ENCODE results near the gene DGUOK. TPM values are rescaled to one million over a fixed set of nuclear protein-coding genes. Genes with fewer than 3 reads are reported as not detected.

DGUOK gene
- total RNA-seq, 2 donors from 2014 or later, result 55.0 to 56.3 TPM

DNA sequence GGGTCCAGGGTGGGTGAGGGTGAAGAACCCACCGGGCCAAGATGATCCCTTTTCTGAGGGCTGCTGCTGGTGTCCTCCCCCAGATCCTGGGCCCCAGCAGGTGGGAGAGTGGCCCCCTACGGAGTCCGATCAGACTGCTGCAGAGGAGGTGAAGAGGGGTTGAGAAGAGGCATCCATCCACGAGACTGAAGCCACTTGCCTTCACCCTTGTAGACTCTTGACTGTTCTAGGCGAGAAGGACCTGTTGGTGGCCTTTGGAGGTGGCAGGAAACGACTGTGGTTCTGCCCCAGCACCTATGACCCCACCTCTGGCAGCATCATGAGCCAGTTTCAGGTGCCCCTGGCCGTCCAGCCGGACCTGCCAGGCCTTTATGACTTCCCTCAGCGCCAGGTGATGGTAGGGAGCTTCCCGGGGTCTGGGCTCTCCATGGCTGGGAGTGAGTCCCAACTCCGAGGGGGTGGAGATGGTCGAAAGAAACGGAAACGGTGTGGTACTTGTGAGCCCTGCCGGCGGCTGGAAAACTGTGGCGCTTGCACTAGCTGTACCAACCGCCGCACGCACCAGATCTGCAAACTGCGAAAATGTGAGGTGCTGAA, 59.5 kb downstream of the DGUOK start:
- H3K4me1 ChIP-seq, result peaks cover 35% of the 10 kb centered on the region
- H3K36me3 ChIP-seq, result no peaks in the 10 kb centered on the region
- peak overlapping the region; percentile 52 for H3K4me3 ChIP-seq
- H3K27ac ChIP-seq, result peak overlapping the region; percentile 76
- no peak for DNase-seq
- no peak for TF ChIP-seq CTCF (IDR thresholded peaks at IDR 0.05)
- H3K9me3 ChIP-seq, result no peaks in the 10 kb centered on the region
- intact Hi-C loops (cut with DNase I), result loop anchor here (10.0 kb wide), 1 partner anchor 161 kb away; the partner anchor contains the start of gene STAMBP
- H3K27me3 ChIP-seq, result no peaks in the 10 kb centered on the region
- peak overlapping the region; percentile 74 to 80 for H3K9ac ChIP-seq (ENCODE audit: low read depth in 2 of 2, low read length in 2 of 2)

- H3K9me3 ChIP-seq, result no peaks in the 10 kb centered on the region
- H3K4me1 ChIP-seq, result peaks cover 28% of the 10 kb centered on the region
- H3K36me3 ChIP-seq, result no peaks in the 10 kb centered on the region
- H3K9ac ChIP-seq (ENCODE audit: low read depth in 2 of 2, low read length in 2 of 2), result peak overlapping the region in 1 of 2 donors; percentile 80
- DNase-seq, result peak; percentile 67
- H3K4me3 ChIP-seq, result peak overlapping the region; percentile 7
- peak; percentile 24 for TF ChIP-seq CTCF (IDR thresholded peaks at IDR 0.05)
- intact Hi-C loops (cut with DNase I), result loop anchor here (10.0 kb wide), 1 partner anchor 163 kb away; the partner anchor contains the start of gene STAMBP
- no peaks in the 10 kb centered on the region for H3K27me3 ChIP-seq
- no peak overlapping the region for H3K27ac ChIP-seq
These were observed 60.6 kb downstream of the DGUOK start for GRCh38 chr2:73987109-73987947.

DNA sequence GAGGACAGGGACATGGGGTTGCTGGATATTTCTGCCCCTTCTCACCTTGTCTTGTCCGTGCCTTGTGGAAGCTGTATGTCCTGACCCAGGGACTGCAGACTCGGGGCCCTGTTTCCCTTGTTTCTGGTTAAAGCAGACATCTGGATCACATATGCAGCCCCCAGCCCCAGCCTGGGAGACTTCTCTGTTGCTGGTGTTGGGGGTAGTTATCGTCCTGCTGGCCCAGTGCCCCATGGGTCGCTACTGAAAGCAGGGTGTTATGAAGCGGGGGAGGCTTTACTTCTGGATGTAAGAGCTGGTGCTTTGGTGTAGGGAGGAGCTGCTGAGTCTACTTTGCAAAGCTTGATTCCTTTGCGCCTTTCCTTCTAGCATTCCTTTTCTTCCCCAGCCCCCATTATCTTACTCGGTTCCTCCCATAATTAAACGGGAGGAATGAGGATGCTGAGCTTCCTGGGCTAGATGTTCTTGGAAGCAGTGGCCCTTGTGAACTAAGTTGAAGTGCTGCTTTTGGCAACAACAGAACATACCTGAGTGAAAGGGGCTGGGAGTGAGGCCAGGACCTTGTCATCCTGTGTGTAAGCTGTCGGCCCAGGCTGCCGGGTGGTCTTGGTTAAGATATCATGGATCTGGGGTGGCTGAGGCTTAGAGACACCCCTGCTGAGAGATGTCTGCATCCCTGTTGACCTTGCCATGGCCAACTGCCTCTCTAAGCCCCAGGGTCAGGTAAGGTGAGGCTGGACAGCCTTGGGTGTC, 61.4 kb downstream of the DGUOK start:
- peak overlapping the region in 1 of 2 donors; percentile 80 for H3K9ac ChIP-seq (ENCODE audit: low read depth in 2 of 2, low read length in 2 of 2)
- TF ChIP-seq CTCF (IDR thresholded peaks at IDR 0.05), result no peak

GRCh38 chr2:73989972-73990371, 63.3 kb downstream of the DGUOK start:
- Histone ChIP-seq H3K27ac (no peak overlapping the region), H3K4me3 (no peak overlapping the region), H3K27me3 (no peaks in the 10 kb centered on the region), H3K9me3 (no peaks in the 10 kb centered on the region), H3K9ac (ENCODE audit: low read depth in 2 of 2, low read length in 2 of 2) (no peak overlapping the region), H3K36me3 (no peaks in the 10 kb centered on the region), H3K4me1 (peaks cover 18% of the 10 kb centered on the region)
- intact Hi-C loops (cut with DNase I), result loop anchor here (10.0 kb wide), 1 partner anchor 165 kb away; the partner anchor contains the start of gene STAMBP
- DNase-seq, result no peak
- TF ChIP-seq CTCF (IDR thresholded peaks at IDR 0.05), result no peak

More for the DNA sequence above, 61.4 kb downstream of the DGUOK start:
- peak overlapping the region; percentile 7 for H3K4me3 ChIP-seq
- H3K36me3 ChIP-seq, result no peaks in the 10 kb centered on the region
- H3K27me3 ChIP-seq, result no peaks in the 10 kb centered on the region
- H3K4me1 ChIP-seq, result peaks cover 22% of the 10 kb centered on the region
- H3K27ac ChIP-seq, result no peak overlapping the region
- H3K9me3 ChIP-seq, result no peaks in the 10 kb centered on the region
- no peak for DNase-seq
- intact Hi-C loops (cut with DNase I), result loop anchor here (10.0 kb wide), 1 partner anchor 163 kb away; the partner anchor contains the start of gene STAMBP

DNA sequence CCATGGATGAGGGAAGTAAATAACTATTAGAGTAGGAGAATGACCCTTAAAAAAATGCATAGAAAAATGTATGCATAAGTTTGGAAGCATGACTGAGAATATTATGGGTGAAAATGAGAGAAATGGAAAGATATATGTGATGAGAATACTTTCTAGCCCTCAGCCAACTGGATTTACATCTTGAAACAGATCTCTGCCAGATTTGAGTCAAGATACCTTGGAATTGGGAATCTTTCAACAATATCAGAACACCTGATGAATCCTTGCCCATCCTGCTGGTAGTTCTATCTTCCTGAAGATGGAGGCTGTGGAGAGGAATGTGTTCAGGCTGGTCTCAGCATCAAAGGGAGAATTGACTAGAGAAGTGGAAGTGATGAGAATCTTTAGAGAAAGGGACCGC, 63.9 kb downstream of the DGUOK start:
- no peak for DNase-seq
- no peak for TF ChIP-seq CTCF (IDR thresholded peaks at IDR 0.05)
- H3K9me3 ChIP-seq, result no peaks in the 10 kb centered on the region
- no peaks in the 10 kb centered on the region for H3K36me3 ChIP-seq
- H3K27ac ChIP-seq, result no peak overlapping the region
- intact Hi-C loops (cut with DNase I), result no loop called here
- no peak overlapping the region for H3K9ac ChIP-seq (ENCODE audit: low read depth in 2 of 2, low read length in 2 of 2)
- peaks cover 18% of the 10 kb centered on the region for H3K4me1 ChIP-seq
- no peaks in the 10 kb centered on the region for H3K27me3 ChIP-seq
- H3K4me3 ChIP-seq, result no peak overlapping the region
